Esophagus muscularis mucosa (tissue), 3 donors: ENCODE results near the gene HBG2.

Source experiments
- CTCF ChIP-seq, 3 experiments: fragments of 200-600 bp in 2 of 3; fragments of 450-650 bp in 1 of 3; sonication (generic) in 2 of 3; IDR thresholded peaks; one replicate each; pipeline ENCODE4 v1.5.1; 2017 to 2019; ENCODE audit warnings: antibody characterized with exemption in 3 of 3, mild to moderate bottlenecking in 2 of 3, moderate library complexity in 1 of 3
- POLR2A ChIP-seq: fragments of 450-650 bp; IDR thresholded peaks from one replicate; pipeline ENCODE4 v1.6.1; 2017; ENCODE audit warnings: antibody characterized with exemption, moderate library complexity, mild to moderate bottlenecking, low read depth

- TF ChIP-seq CTCF (IDR thresholded peaks at IDR 0.05) (no peak), POLR2A (no peak)
Measured at GRCh38 chr11:5232821-5233220, 21.8 kb downstream of the HBG2 start.
